Activated T-helper 2 cell treated with anti-CD3 and anti-CD28 coated beads, Interferon-gamma antibody, Interleukin-2, Interleukin-4, amounts not matched to agents 10 μg/mL and 5 μg/mL and 100 μg/mL, durations not matched to agents 14 hours and 24 hours and 36 hours (primary cell): ENCODE data around the gene SH3RF3. TPM values are rescaled to one million over a fixed set of nuclear protein-coding genes. Genes with fewer than 3 reads are reported as not detected.

ENCODE experiments used
- DNase-seq: peaks from one replicate; pipeline ENCODE4 v3.0.0; 2021; ENCODE audit warnings: low spot score
- H3K27ac Mint-ChIP-seq: one replicate; pipeline ENCODE4 v1.8.0; 2021; ENCODE audit warnings: mixed read lengths
- H3K27me3 Mint-ChIP-seq: one replicate; pipeline ENCODE4 v1.8.0; 2021; ENCODE audit warnings: low read depth, mixed read lengths
- H3K36me3 Mint-ChIP-seq: one replicate; pipeline ENCODE4 v1.8.0; 2021; ENCODE audit warnings: low read depth, mixed read lengths
- H3K4me1 Mint-ChIP-seq: one replicate; pipeline ENCODE4 v1.8.0; 2021; ENCODE audit warnings: low read depth, mixed read lengths
- H3K4me3 Mint-ChIP-seq: one replicate; pipeline ENCODE4 v1.8.0; 2021; ENCODE audit warnings: low read depth, mild to moderate bottlenecking, moderate library complexity, mixed read lengths
- H3K9me3 Mint-ChIP-seq: one replicate; pipeline ENCODE4 v1.8.0; 2021; ENCODE audit warnings: mixed read lengths
- intact Hi-C: fragments of 100-400 bp; cut with micrococcal nuclease; formaldehyde crosslinking; loops from one replicate; pipeline ENCODE4 v1.15.1; 2023
- total RNA-seq: library from RNA; stranded (reverse); gene quantifications from 2 replicates; pipeline ENCODE4 v1.2.3, GENCODE V29; 2022

SH3RF3 gene
- total RNA-seq, 1 donor from 2014 or later = 0.78 TPM

GRCh38 chr2:109514857-109515256 is 385.9 kb downstream of the SH3RF3 start:
- Mint-ChIP-seq H3K4me3 (no peak overlapping the region), H3K9me3 (no peaks in the 10 kb centered on the region), H3K4me1 (no peaks in the 10 kb centered on the region), H3K36me3 (no peaks in the 10 kb centered on the region), H3K27me3 (no peaks in the 10 kb centered on the region), H3K27ac (no peak overlapping the region)
- intact Hi-C loops = no loop called here
- DNase-seq = no peak

DNA sequence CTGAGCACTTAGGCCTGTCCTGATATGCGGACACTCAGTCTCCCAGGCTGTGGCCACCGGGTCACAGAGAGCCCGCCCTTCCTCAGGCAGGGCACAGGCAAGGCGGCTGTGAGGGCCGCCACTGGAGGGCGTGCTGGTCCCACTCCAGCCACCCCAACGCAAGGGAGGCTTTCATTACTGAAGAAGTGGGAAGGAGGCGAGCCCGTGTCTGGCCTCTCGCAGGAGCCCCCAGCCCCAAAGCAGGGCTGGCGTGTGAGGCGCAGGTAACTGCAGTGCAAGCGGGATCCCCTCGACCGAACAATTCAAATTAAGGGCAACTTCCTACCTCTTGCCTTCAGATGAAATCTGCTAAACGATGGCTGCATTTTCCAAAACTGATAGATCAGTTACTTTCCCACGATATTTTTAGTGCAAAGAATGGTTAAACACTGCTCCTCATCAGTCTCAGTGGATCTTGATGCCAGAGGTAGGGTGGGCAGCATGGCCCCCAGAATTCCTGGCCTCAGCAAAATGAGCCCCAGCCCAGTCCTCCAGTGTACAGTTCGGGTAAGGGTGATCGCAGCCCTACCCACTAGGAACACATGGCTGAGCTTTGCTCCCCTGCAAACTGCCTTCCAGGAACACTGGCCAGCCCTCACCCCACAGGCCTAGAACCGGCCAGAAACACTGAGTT is 387.6 kb downstream of the SH3RF3 start:
- Mint-ChIP-seq H3K9me3 (no peaks in the 10 kb centered on the region), H3K27me3 (no peaks in the 10 kb centered on the region), H3K36me3 (no peaks in the 10 kb centered on the region), H3K27ac (no peak overlapping the region), H3K4me1 (no peaks in the 10 kb centered on the region), H3K4me3 (no peak overlapping the region)
- intact Hi-C loops = no loop called here
- DNase-seq = no peak

GRCh38 chr2:109517118-109517889 is 388.3 kb downstream of the SH3RF3 start:
- Mint-ChIP-seq H3K27me3 (no peaks in the 10 kb centered on the region), H3K27ac (no peak overlapping the region), H3K36me3 (no peaks in the 10 kb centered on the region), H3K4me3 (no peak overlapping the region), H3K4me1 (no peaks in the 10 kb centered on the region), H3K9me3 (no peaks in the 10 kb centered on the region)
- intact Hi-C loops = no loop called here
- no peak for DNase-seq

DNA sequence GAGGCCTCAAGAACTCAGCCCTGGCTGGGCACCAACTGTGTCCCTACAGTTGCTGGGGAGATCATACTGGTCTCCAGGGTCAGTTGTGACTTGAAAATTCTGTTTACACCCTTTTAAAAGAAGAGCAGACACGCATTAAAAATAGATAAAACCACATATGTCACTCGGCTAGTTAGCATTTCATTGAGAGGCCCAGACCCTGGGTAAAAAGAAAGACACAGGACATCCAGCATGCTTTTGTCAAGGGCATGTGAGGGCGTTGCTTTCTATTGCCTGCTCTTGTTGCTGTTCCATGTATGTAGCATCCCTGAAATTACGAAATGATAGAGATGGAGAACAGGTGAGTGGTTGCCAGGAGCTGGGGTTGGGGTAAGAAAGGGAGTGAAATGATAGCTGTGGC is 390.5 kb downstream of the SH3RF3 start:
- no peak overlapping the region for H3K27ac Mint-ChIP-seq
- DNase-seq = no peak
- intact Hi-C loops = no loop called here
- H3K9me3 Mint-ChIP-seq = no peaks in the 10 kb centered on the region
- H3K4me1 Mint-ChIP-seq = no peaks in the 10 kb centered on the region
- H3K36me3 Mint-ChIP-seq = no peaks in the 10 kb centered on the region
- no peak overlapping the region for H3K4me3 Mint-ChIP-seq
- H3K27me3 Mint-ChIP-seq = no peaks in the 10 kb centered on the region

DNA sequence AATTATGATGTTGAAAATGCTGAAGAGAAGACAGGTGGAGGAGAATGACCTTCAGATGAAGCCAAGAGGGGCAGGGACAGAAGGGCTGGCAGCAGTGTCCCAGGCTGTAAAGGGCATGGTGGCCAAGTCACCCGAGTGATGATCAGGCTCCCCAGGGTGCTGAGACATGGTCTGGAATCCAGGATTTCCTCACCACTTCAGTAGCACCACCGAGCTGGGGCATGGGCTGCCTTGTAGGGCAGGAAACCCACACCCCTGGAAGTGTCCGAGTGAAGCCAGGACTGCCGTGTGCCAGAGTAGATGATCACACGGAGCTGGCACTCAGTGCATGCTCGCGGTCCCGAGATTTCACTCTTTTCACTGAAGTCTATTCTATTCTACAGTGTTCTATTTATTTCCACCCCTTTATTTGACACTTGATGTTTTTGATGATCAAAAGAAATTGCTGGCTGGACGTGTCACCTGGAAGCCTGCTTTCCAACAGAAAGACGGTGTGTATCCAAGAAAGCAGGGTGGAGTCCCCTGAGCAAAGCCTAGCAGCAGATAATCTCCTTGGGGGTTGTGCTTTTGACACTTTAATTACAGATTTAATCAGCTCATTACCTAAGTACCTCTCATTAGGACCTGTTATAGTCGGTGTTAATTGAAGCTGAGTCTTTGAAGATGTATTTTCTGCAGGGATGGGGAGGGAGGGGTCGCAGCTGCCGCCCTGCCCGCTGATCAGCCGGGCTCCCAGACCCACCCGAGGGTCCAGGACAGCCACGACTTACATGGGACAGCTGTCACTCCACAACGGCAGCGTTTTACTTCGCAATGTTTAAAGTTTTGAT is 392.4 kb downstream of the SH3RF3 start:
- no peak for DNase-seq
- no peaks in the 10 kb centered on the region for H3K4me1 Mint-ChIP-seq
- intact Hi-C loops = no loop called here
- no peaks in the 10 kb centered on the region for H3K9me3 Mint-ChIP-seq
- no peak overlapping the region for H3K27ac Mint-ChIP-seq
- no peaks in the 10 kb centered on the region for H3K36me3 Mint-ChIP-seq
- no peak overlapping the region for H3K4me3 Mint-ChIP-seq
- H3K27me3 Mint-ChIP-seq = no peaks in the 10 kb centered on the region

GRCh38 chr2:109522063-109522374 is 393.0 kb downstream of the SH3RF3 start:
- Mint-ChIP-seq H3K27ac (no peak overlapping the region), H3K9me3 (no peaks in the 10 kb centered on the region), H3K27me3 (no peaks in the 10 kb centered on the region), H3K36me3 (no peaks in the 10 kb centered on the region), H3K4me1 (no peaks in the 10 kb centered on the region), H3K4me3 (no peak overlapping the region)
- no peak for DNase-seq
- intact Hi-C loops = no loop called here

GRCh38 chr2:109523121-109523520 is 394.1 kb downstream of the SH3RF3 start:
- no peaks in the 10 kb centered on the region for H3K4me1 Mint-ChIP-seq
- no peaks in the 10 kb centered on the region for H3K27me3 Mint-ChIP-seq
- no peaks in the 10 kb centered on the region for H3K9me3 Mint-ChIP-seq
- no peak for DNase-seq
- no peak overlapping the region for H3K27ac Mint-ChIP-seq
- no peaks in the 10 kb centered on the region for H3K36me3 Mint-ChIP-seq
- no peak overlapping the region for H3K4me3 Mint-ChIP-seq
- intact Hi-C loops = no loop called here

GRCh38 chr2:109523536-109524361 is 394.7 kb downstream of the SH3RF3 start:
- Mint-ChIP-seq H3K4me3 (no peak overlapping the region), H3K36me3 (no peaks in the 10 kb centered on the region), H3K27me3 (no peaks in the 10 kb centered on the region), H3K4me1 (no peaks in the 10 kb centered on the region), H3K27ac (no peak overlapping the region), H3K9me3 (no peaks in the 10 kb centered on the region)
- no peak for DNase-seq
- intact Hi-C loops = no loop called here

GRCh38 chr2:109525836-109526235 is 396.8 kb downstream of the SH3RF3 start:
- H3K27me3 Mint-ChIP-seq = no peaks in the 10 kb centered on the region

GRCh38 chr2:109526442-109526970 is 397.5 kb downstream of the SH3RF3 start:
- peaks cover 3% of the 10 kb centered on the region for H3K27me3 Mint-ChIP-seq
- H3K4me1 Mint-ChIP-seq = no peaks in the 10 kb centered on the region
- H3K27ac Mint-ChIP-seq = no peak overlapping the region
- H3K36me3 Mint-ChIP-seq = no peaks in the 10 kb centered on the region
- H3K9me3 Mint-ChIP-seq = no peaks in the 10 kb centered on the region
- no peak for DNase-seq
- intact Hi-C loops = no loop called here
- H3K4me3 Mint-ChIP-seq = no peak overlapping the region

More at GRCh38 chr2:109525836-109526235, 396.8 kb downstream of the SH3RF3 start:
- no peaks in the 10 kb centered on the region for H3K9me3 Mint-ChIP-seq
- H3K36me3 Mint-ChIP-seq = no peaks in the 10 kb centered on the region
- no peaks in the 10 kb centered on the region for H3K4me1 Mint-ChIP-seq
- no peak overlapping the region for H3K27ac Mint-ChIP-seq
- intact Hi-C loops = no loop called here
- DNase-seq = no peak
- H3K4me3 Mint-ChIP-seq = no peak overlapping the region

- Mint-ChIP-seq H3K27ac (no peak overlapping the region), H3K36me3 (no peaks in the 10 kb centered on the region), H3K4me3 (no peak overlapping the region), H3K4me1 (no peaks in the 10 kb centered on the region), H3K27me3 (peaks cover 9% of the 10 kb centered on the region), H3K9me3 (no peaks in the 10 kb centered on the region)
- no peak for DNase-seq
- intact Hi-C loops = no loop called here
These were observed 398.1 kb downstream of the SH3RF3 start for GRCh38 chr2:109527079-109527478.
